ENCODE measurements around the gene KCNA5.

DNA sequence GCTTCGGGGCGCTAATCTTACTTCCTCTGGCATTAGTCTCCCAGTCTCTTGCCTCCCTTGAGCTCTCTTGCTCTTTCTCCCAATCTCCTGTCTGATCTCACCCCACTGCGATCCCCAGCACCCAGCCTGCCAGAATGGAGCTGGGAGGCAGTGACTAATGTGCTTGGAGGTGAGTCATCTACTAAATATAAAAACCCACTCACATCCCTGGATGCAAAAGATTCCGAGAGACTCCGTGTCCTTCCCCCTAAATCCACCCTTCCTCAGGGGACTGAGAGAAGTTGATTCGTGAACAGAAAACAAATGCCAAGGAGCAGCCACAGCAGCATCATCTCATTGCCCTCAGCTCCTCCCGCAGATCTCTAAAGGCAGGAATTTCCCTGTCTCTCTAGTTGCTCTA, 45.7 kb upstream of the KCNA5 start:
- no peak for TF ChIP-seq SPI1 (IDR thresholded peaks at IDR 0.05; ENCODE audit: low read depth, low read length)
- TF ChIP-seq TAF1 (IDR thresholded peaks at IDR 0.05; ENCODE audit: low read depth, low read length): no peak
- no peak for TF ChIP-seq POLR2A (IDR thresholded peaks at IDR 0.05; ENCODE audit: low read depth, low read length)
- no peak for TF ChIP-seq POLR2AphosphoS5 (IDR thresholded peaks at IDR 0.05; ENCODE audit: low read depth, low read length)
- no peak for TF ChIP-seq PAX5 (IDR thresholded peaks at IDR 0.05; ENCODE audit: insufficient read depth, low read length, severe bottlenecking)
- TF ChIP-seq POU2F2 (IDR thresholded peaks at IDR 0.05; ENCODE audit: low read depth, low read length): no peak

Measured in GM12891 (cell line).